ENCODE results near the gene CDA. TPM values are rescaled to one million over a fixed set of nuclear protein-coding genes. Genes with fewer than 3 reads are reported as not detected.
A peak's percentile ranks its signal among the peaks of the same experiment; 100 is the strongest.

CDA gene
- total and polyA plus RNA-seq, 2 donors (not counting 3 experiments of a cell fraction or from before 2014, with no cell fraction given): 0.35 to 1.9 TPM

- Histone ChIP-seq H2AFZ (ENCODE audit: low read depth, low read length) (no peak overlapping the region), H3K27me3 (ENCODE audit: control insufficient read depth in 2 of 2, insufficient read depth in 2 of 2, low read length in 2 of 2) (peaks cover 5 to 6% of the 10 kb centered on the region in 2 experiments), H3K4me3 (replicated peaks in 1 of 3; ENCODE audit: insufficient read depth in 1 of 3, low read depth in 1 of 3, low read length in 3 of 3) (no peak overlapping the region), H3K79me2 (ENCODE audit: control insufficient read depth, insufficient read depth, low read length) (no peaks in the 10 kb centered on the region), H3K9ac (replicated peaks; ENCODE audit: extremely low read depth, insufficient read depth, low read length) (no peak overlapping the region), H4K20me1 (replicated peaks; ENCODE audit: control insufficient read depth, extremely low read depth, insufficient read depth, low read length) (no peaks in the 10 kb centered on the region), H3K36me3 (ENCODE audit: control insufficient read depth in 2 of 2, extremely low read depth in 1 of 2, insufficient read depth in 2 of 2, low read length in 2 of 2) (no peaks in the 10 kb centered on the region), H3K4me1 (ENCODE audit: control insufficient read depth, extremely low read depth, insufficient read depth, low read length) (peaks cover 5% of the 10 kb centered on the region), H3K9me3 (replicated peaks; ENCODE audit: control insufficient read depth, insufficient read depth, low read length) (no peaks in the 10 kb centered on the region), H3K9me1 (replicated peaks; ENCODE audit: control insufficient read depth, extremely low read depth, insufficient read depth, low read length) (no peaks in the 10 kb centered on the region), H3K27ac (ENCODE audit: insufficient read depth, low read depth, low read length) (no peak overlapping the region), H3K4me2 (ENCODE audit: insufficient read depth, low read length) (no peak overlapping the region)
- intact Hi-C loops (cut with micrococcal nuclease): loop anchor here (1.0 to 5.0 kb wide), 3 partner anchors 53 to 65 kb away; partner anchors contain the start of gene PINK1
- TF ChIP-seq EZH2 (IDR thresholded peaks at IDR 0.05; ENCODE audit: borderline replicate concordance, low read depth, low read length, severe bottlenecking) (no peak), GATA2 (IDR thresholded peaks at IDR 0.05; ENCODE audit: insufficient read depth, insufficient read length, low read depth, low read length) (no peak), MAX (IDR thresholded peaks at IDR 0.05; ENCODE audit: insufficient read depth, insufficient read length) (no peak), JUN (IDR thresholded peaks at IDR 0.05; ENCODE audit: borderline replicate concordance, insufficient read depth, insufficient read length, low read depth) (no peak), POLR2A (IDR thresholded peaks at IDR 0.05; ENCODE audit: low read depth, low read length) (no peak), CTCF (IDR thresholded peaks at IDR 0.05; ENCODE audit: extremely low read depth in 1 of 2, insufficient read depth in 1 of 2, low read depth in 1 of 2, low read length in 2 of 2) (peak; percentile 74 to 88), POLR2AphosphoS5 (IDR thresholded peaks at IDR 0.05; ENCODE audit: insufficient read depth, low read depth, low read length) (no peak)
- FAIRE-seq: peak; percentile 78
- dilution Hi-C loops (cut with MboI; ENCODE audit: extremely low pct_ligation_motif_present, low sequenced_read_pairs): no loop called here
- POLR2A ChIA-PET: interaction anchor here (1.1 kb wide), 1 partner anchor 59 kb away, joined by 6 read pairs; no protein-coding TSS in a partner anchor
- BruUV-seq (replicated peaks): no TSS peak
- DNase-seq (ENCODE audit: low read depth, low spot score): peak; percentile 87
- CTCF ChIA-PET: interaction anchor here (0.6 to 5.7 kb wide), 39 partner anchors 9 to 165 kb away, joined by 3 to 173 read pairs (median 6); partner anchors contain the start of genes CDA, DDOST, FAM43B and MUL1
Measured at GRCh38 chr1:20574686-20575540, 14.0 kb upstream of the CDA start.
